Retinal pigment epithelial cell (primary cell): ENCODE data around the gene FOXO3B.
"Not testable (repeated sequence)": the region's sequence is repeated elsewhere in the genome, so short reads cannot be mapped to it uniquely, and the experiment has no call there.

Source experiments
- DNase-seq: peaks from one replicate; pipeline ENCODE4 v3.0.0-alpha.2; 2010; ENCODE audit warnings: low read depth
- H3K4me3 ChIP-seq: 2 replicates; pipeline ENCODE4 v1.5.1; 2011; ENCODE audit warnings: mild to moderate bottlenecking, low read length, control low read depth, moderate library complexity

FOXO3B gene

DNA sequence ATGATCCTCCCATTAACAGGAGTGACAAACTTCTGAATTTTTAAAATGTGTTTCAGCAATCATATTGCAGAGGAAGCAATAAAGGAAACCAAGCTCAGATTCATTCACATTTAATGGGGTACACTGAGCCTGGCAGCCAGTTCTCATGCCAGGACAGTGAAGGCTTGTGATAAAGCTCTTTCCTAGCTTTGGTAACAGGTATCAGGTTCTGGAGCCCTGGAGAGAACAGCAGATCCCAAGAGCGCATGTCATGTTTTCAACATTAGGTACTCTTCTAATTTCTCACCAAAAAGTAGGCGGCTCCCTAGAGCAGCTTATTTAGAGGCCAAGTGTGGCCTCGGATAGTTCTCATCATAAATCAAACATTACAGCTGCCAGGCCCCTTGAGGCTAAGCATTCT is 14.6 kb downstream of the FOXO3B start:
- H3K4me3 ChIP-seq, DNase-seq: not testable (repeated sequence)

DNA sequence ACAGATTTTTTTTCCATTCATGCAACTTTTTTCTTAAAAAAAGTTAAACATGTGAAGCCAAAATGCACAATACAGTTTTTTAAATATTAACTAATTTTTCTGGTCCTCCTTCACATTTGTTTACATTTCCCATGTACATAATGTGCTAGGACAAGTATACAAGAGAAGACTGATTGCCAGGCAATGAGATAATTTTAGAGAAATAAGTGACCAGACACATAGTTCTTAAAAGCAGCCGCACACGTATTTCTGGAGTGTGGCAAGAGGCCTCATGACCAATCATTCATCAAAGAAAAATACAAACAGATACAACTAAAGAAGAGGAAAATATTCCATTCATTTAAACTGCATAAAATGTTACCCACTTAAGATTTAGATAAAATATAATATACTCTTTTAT is 15.8 kb downstream of the FOXO3B start:
- not testable (repeated sequence) for H3K4me3 ChIP-seq, DNase-seq

DNA sequence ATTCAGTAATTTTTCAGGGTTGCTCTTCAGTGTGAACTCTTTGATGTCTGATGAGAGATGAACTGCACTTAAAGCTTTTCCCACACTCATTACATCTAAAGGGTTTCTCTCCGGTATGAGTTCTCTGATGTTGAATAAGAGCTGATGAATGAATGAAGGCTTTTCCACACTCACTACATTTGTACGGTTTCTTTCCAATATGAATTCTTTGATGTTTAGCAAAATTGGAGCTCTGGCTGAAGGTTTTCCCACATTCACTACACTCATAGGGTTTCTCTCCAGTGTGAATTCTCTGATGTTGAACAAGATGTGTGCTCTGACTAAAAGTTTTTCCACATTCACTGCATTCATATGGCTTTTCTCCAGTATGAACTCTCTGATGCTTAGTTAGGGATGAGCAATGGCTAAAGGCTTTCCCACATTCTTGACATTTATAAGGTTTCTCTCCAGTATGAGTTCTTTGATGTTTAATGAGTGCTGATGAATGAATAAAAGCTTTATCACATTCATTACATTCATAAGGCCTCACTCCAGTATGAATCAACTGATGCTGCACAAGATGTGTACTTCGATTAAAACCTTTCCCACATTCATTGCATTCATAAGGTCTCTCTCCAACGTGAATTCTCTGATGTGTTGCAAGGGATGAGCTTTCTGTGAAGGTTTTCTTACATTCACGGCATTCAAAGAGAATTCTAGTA is 20.0 kb downstream of the FOXO3B start:
- not testable (repeated sequence) for DNase-seq, H3K4me3 ChIP-seq

GRCh38 chr17:18650094-18650493 is 32.0 kb downstream of the FOXO3B start:
- not testable (repeated sequence) for H3K4me3 ChIP-seq, DNase-seq

DNA sequence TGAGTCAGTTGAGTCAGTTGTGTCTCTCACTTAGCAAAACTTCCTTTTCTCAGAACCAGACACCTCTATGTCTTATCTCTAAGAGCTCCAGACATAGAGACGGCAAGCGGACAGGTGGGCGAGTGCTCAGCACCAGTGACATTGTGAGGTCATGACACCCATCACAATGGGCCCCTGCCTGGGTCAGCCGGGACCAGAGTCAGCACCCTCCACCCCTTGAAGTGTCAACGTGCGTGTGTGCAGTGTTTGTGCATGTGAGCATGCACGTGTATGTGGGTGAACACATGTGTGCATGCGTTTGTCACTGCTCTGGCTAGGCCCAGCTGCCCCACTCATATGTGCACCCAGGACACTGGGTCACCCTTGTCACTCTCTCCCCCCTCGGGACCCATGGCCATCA is 37.8 kb downstream of the FOXO3B start, which contains the start of gene TBC1D28:
Gene TBC1D28 (minus strand): TSS at position 101 of the 400 bp plus-strand sequence. CDS start 3,039 bp downstream, outside the sequence.
- DNase-seq: not testable (repeated sequence)

DNA sequence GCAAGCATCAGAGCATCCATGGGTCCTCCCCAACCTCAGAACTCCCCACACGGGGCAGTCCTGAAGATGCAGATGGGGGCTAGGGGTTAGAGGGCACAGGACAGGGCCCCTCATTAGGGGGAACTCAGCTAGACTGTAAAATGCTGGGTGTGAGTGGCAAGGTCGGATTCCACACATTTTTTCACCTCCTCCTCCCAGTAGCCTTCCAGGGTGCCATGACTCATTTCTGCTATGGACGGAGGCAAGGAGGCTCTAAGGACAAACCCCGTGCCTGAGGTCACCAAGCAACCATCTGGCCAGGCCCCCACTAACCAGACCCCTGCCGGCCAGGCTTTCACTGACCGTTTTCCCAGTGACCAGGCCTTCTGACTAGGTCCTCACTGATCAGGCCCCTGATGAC is 39.0 kb downstream of the FOXO3B start:
- not testable (repeated sequence) for DNase-seq, H3K4me3 ChIP-seq

More for the DNA sequence above, 37.8 kb downstream of the FOXO3B start, which contains the start of gene TBC1D28:
- H3K4me3 ChIP-seq: not testable (repeated sequence)

- DNase-seq, H3K4me3 ChIP-seq: not testable (repeated sequence)
Observed at GRCh38 chr17:18638357-18638756, 43.8 kb downstream of the FOXO3B start.

DNA sequence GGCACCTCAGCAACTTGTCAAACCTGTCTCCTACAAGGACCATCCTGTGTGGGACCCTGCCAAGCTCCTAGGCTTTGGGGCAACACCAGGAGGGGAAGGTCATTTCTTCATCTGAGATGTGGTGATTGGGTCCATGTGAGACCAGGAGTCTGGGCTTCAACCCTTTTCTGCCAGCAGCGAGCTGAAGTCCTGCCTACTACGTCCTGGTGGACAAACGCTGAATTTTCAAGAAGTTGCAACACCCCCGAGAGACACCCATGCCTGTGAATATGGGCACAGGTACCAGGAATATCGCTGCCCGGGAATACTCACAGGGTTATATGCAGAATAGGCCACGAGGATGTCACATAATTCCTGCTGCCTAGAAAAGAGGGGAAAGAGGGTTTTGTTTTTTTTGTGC is 45.9 kb downstream of the FOXO3B start:
- not testable (repeated sequence) for DNase-seq, H3K4me3 ChIP-seq

DNA sequence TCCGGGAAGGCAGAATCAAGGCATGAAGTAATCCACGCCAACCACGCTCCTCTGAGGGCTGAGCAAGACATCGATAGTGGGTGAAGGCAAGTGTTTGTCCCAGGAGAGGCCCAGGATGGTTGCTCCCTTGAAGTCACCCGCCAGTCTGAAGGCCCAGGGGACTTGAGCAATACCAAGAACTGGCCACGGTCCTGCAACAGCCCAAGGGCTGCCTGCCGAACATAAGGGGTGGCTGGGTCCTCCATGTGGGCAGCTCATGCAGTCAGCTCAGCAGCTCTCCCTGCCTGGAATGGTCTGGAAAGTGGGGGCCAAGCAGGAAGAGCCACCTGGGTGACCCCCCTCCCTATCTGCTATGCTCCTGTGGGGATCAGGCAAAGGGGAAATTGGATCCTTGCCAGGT is 46.3 kb downstream of the FOXO3B start:
- DNase-seq, H3K4me3 ChIP-seq: not testable (repeated sequence)

- H3K4me3 ChIP-seq: peak overlapping the region; percentile 33
Observed at GRCh38 chr17:18634550-18635263, 47.4 kb downstream of the FOXO3B start.

More at GRCh38 chr17:18634550-18635263, 47.4 kb downstream of the FOXO3B start:
- DNase-seq: not testable (repeated sequence)
